ENCODE data around the gene CHRDL1.

DNA sequence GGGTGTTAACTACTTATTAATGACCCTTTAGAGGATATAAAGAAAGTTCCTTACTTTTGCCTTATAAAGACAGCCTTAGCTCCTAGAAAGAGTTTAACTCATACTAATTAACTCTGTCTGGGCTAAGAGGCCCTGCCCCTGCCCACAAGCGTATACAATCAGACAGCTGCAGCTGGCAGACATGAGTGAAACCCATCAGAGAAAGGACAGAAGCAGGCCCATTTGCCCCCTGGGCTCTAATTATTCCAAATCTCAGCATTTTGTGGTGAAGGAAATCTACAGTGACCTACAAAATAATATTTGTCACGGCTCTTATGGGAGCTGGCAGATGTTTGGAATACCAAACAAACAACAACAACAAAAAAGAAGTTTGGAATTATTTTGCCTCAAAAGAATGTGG lies 71.8 kb downstream of the CHRDL1 start:
- TF ChIP-seq ARNTL (CRISPR knock-in tag; IDR thresholded peaks at IDR 0.05; ENCODE audit: borderline replicate concordance, low read depth) (no peak), ZNF8 (CRISPR knock-in tag; IDR thresholded peaks at IDR 0.05) (no peak), ZFP30 (CRISPR knock-in tag; IDR thresholded peaks at IDR 0.05) (no peak), ZNF565 (CRISPR knock-in tag; conservative IDR thresholded peaks at IDR 0.05; ENCODE audit: low read depth) (no peak), ZC3H10 (CRISPR knock-in tag; IDR thresholded peaks at IDR 0.05) (no peak), ESRRG (CRISPR knock-in tag; IDR thresholded peaks at IDR 0.05) (no peak), RARB (CRISPR knock-in tag; IDR thresholded peaks at IDR 0.05) (no peak), ZNF70 (CRISPR knock-in tag; IDR thresholded peaks at IDR 0.05) (no peak), ZFP3 (CRISPR knock-in tag; IDR thresholded peaks at IDR 0.05) (no peak)
- TF ChIP-seq, protein P1, sequence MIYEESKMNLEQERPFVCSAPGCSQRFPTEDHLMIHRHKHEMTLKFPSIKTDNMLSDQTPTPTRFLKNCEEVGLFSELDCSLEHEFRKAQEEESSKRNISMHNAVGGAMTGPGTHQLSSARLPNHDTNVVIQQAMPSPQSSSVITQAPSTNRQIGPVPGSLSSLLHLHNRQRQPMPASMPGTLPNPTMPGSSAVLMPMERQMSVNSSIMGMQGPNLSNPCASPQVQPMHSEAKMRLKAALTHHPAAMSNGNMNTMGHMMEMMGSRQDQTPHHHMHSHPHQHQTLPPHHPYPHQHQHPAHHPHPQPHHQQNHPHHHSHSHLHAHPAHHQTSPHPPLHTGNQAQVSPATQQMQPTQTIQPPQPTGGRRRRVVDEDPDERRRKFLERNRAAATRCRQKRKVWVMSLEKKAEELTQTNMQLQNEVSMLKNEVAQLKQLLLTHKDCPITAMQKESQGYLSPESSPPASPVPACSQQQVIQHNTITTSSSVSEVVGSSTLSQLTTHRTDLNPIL (CRISPR knock-in tag; IDR thresholded peaks at IDR 0.05; ENCODE audit: low read depth) = no peak
- TF ChIP-seq, protein P2, sequence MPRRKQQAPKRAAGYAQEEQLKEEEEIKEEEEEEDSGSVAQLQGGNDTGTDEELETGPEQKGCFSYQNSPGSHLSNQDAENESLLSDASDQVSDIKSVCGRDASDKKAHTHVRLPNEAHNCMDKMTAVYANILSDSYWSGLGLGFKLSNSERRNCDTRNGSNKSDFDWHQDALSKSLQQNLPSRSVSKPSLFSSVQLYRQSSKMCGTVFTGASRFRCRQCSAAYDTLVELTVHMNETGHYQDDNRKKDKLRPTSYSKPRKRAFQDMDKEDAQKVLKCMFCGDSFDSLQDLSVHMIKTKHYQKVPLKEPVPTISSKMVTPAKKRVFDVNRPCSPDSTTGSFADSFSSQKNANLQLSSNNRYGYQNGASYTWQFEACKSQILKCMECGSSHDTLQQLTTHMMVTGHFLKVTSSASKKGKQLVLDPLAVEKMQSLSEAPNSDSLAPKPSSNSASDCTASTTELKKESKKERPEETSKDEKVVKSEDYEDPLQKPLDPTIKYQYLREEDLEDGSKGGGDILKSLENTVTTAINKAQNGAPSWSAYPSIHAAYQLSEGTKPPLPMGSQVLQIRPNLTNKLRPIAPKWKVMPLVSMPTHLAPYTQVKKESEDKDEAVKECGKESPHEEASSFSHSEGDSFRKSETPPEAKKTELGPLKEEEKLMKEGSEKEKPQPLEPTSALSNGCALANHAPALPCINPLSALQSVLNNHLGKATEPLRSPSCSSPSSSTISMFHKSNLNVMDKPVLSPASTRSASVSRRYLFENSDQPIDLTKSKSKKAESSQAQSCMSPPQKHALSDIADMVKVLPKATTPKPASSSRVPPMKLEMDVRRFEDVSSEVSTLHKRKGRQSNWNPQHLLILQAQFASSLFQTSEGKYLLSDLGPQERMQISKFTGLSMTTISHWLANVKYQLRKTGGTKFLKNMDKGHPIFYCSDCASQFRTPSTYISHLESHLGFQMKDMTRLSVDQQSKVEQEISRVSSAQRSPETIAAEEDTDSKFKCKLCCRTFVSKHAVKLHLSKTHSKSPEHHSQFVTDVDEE (CRISPR knock-in tag; IDR thresholded peaks at IDR 0.05) = no peak
